ENCODE data around the gene FABP2. TPM values are rescaled to one million over a fixed set of nuclear protein-coding genes. Genes with fewer than 3 reads are reported as not detected.
"Not testable (repeated sequence)": the region's sequence is repeated elsewhere in the genome, so short reads cannot be mapped to it uniquely, and the experiment has no call there.

The FABP2 gene
- under 1 TPM in 1 of 6 experiments, not detected in 5; 0.09 TPM for total RNA-seq
- long read RNA-seq: 0 reads

GRCh38 chr4:119321921-119322687, at the start of gene FABP2:
Gene FABP2 (minus strand): TSS chr4:119322138. CDS start chr4:119322102, 36 bp downstream.
- Histone ChIP-seq H3K9me3 (no peaks in the 10 kb centered on the region), H3K27ac (no peak within 1 kb of the TSS), H3K4me1 (no peaks in the 10 kb centered on the region), H3K27me3 (no peaks in the 10 kb centered on the region), H3K36me3 (no peaks in the 10 kb centered on the region), H3K4me3 (no peak within 1 kb of the TSS)
- no peak for ATAC-seq
- WGBS (ENCODE audit: insufficient coverage, low coverage, low lambda C conversion rate, missing lambda C conversion rate): 70% methylated on average over 6 of the region's 6 CpGs
- TF ChIP-seq POLR2A (IDR thresholded peaks at IDR 0.05): no peak
- no peak for TF ChIP-seq CTCF (IDR thresholded peaks at IDR 0.05)
- DNase-seq: no peak
- intact Hi-C loops (cut with DNase I): no loop called here

GRCh38 chr4:119370951-119371683, 49.2 kb upstream of the FABP2 start:
- 8% methylated on average over 3 of the region's 3 CpGs for WGBS (ENCODE audit: insufficient coverage, low coverage, low lambda C conversion rate, missing lambda C conversion rate)
- H3K4me1 ChIP-seq; H3K36me3 ChIP-seq; H3K9me3 ChIP-seq; intact Hi-C loops (cut with DNase I); H3K27ac ChIP-seq; H3K4me3 ChIP-seq; DNase-seq; H3K27me3 ChIP-seq: not testable (repeated sequence)
- ATAC-seq: peak; percentile 85 to 97 (median 95)

GRCh38 chr4:119370392-119370791, 48.5 kb upstream of the FABP2 start:
- H3K4me1 ChIP-seq; H3K27ac ChIP-seq; H3K27me3 ChIP-seq; intact Hi-C loops (cut with DNase I); H3K36me3 ChIP-seq; H3K4me3 ChIP-seq; H3K9me3 ChIP-seq: not testable (repeated sequence)
- WGBS (ENCODE audit: insufficient coverage, low coverage, low lambda C conversion rate, missing lambda C conversion rate): 35% methylated on average over 4 of the region's 5 CpGs
- DNase-seq (peak in 1 of 3 donors; percentile 49), ATAC-seq (peak; percentile 28 to 61 (median 56))

- H3K27me3 ChIP-seq; H3K4me3 ChIP-seq; H3K27ac ChIP-seq; H3K4me1 ChIP-seq; H3K36me3 ChIP-seq; H3K9me3 ChIP-seq; DNase-seq; intact Hi-C loops (cut with DNase I); ATAC-seq: not testable (repeated sequence)
- WGBS (ENCODE audit: insufficient coverage, low coverage, low lambda C conversion rate, missing lambda C conversion rate): 54% methylated on average over 7 of the region's 7 CpGs
Observed at GRCh38 chr4:119366802-119367201, 44.9 kb upstream of the FABP2 start.

GRCh38 chr4:119364203-119364602, 42.3 kb upstream of the FABP2 start:
- H3K4me3 ChIP-seq; H3K27ac ChIP-seq; H3K27me3 ChIP-seq; intact Hi-C loops (cut with DNase I); H3K36me3 ChIP-seq; H3K9me3 ChIP-seq; DNase-seq; H3K4me1 ChIP-seq: not testable (repeated sequence)
- WGBS (ENCODE audit: insufficient coverage, low coverage, low lambda C conversion rate, missing lambda C conversion rate): 83% methylated on average over 1 of the region's 1 CpG
- peak in 1 of 4 donors; percentile 18 for ATAC-seq

- H3K4me1 ChIP-seq; DNase-seq; H3K27me3 ChIP-seq; H3K9me3 ChIP-seq; H3K36me3 ChIP-seq; intact Hi-C loops (cut with DNase I); H3K27ac ChIP-seq; H3K4me3 ChIP-seq; ATAC-seq: not testable (repeated sequence)
- 65% methylated on average over 6 of the region's 6 CpGs for WGBS (ENCODE audit: insufficient coverage, low coverage, low lambda C conversion rate, missing lambda C conversion rate)
Observed at GRCh38 chr4:119363372-119363771, 41.4 kb upstream of the FABP2 start.

- ATAC-seq: not testable (repeated sequence)
- 92% methylated on average over 2 of the region's 3 CpGs for WGBS (ENCODE audit: insufficient coverage, low coverage, low lambda C conversion rate, missing lambda C conversion rate)
Observed at GRCh38 chr4:119362413-119362812, 40.5 kb upstream of the FABP2 start.

GRCh38 chr4:119359873-119360272, 37.9 kb upstream of the FABP2 start:
- peak; percentile 73 to 97 (median 83) for ATAC-seq
- intact Hi-C loops (cut with DNase I): not testable (repeated sequence)

More at GRCh38 chr4:119362413-119362812, 40.5 kb upstream of the FABP2 start:
- H3K27ac ChIP-seq; H3K4me1 ChIP-seq; H3K9me3 ChIP-seq; DNase-seq; intact Hi-C loops (cut with DNase I); H3K36me3 ChIP-seq; H3K4me3 ChIP-seq; H3K27me3 ChIP-seq: not testable (repeated sequence)

GRCh38 chr4:119356796-119357195, 34.9 kb upstream of the FABP2 start:
- WGBS (ENCODE audit: insufficient coverage, low coverage, low lambda C conversion rate, missing lambda C conversion rate): 100% methylated on average over 1 of the region's 1 CpG
- H3K27ac ChIP-seq; intact Hi-C loops (cut with DNase I); ATAC-seq; H3K4me3 ChIP-seq; H3K9me3 ChIP-seq; H3K4me1 ChIP-seq; H3K36me3 ChIP-seq; H3K27me3 ChIP-seq; DNase-seq: not testable (repeated sequence)

More at GRCh38 chr4:119359873-119360272, 37.9 kb upstream of the FABP2 start:
- H3K4me1 ChIP-seq, H3K27ac ChIP-seq, H3K36me3 ChIP-seq, H3K9me3 ChIP-seq, H3K27me3 ChIP-seq, H3K4me3 ChIP-seq, DNase-seq: not testable (repeated sequence)
- 41% methylated on average over 2 of the region's 2 CpGs for WGBS (ENCODE audit: insufficient coverage, low coverage, low lambda C conversion rate, missing lambda C conversion rate)

GRCh38 chr4:119356041-119356440, 34.1 kb upstream of the FABP2 start:
- DNase-seq; H3K4me1 ChIP-seq; H3K36me3 ChIP-seq; intact Hi-C loops (cut with DNase I); H3K9me3 ChIP-seq; H3K27me3 ChIP-seq; H3K27ac ChIP-seq; H3K4me3 ChIP-seq; ATAC-seq: not testable (repeated sequence)
- 100% methylated on average over 1 of the region's 1 CpG for WGBS (ENCODE audit: insufficient coverage, low coverage, low lambda C conversion rate, missing lambda C conversion rate)
